ENCODE results near the gene SOX6. TPM values are rescaled to one million over a fixed set of nuclear protein-coding genes. Genes with fewer than 3 reads are reported as not detected.

Gene SOX6
- total and polyA plus RNA-seq, 12 donors: 0.80 to 43.0 (median 21.2) TPM

DNA sequence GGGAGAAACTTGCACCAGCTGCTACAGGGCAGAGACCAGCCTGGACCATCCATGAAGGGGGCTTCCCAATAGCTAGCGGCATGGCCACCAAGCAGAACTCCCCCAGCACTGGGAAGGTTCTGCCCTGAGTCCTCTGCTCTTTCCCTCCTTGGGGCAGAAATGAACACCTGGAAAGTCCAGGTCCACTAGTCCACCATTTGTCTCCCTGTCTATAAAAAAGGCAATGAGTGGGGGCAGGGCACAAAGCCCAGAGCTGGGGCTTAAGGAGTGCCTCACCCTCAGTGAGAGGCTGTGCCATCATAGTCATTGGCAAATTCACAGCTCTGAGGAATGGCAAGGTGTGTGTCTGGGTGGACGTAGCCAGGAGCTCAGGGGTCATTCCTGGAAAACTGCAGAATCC is 420.3 kb downstream of the SOX6 start:
- peaks cover 0 to 3% (median 0%) of the 10 kb centered on the region in 9 donors for H3K4me1 ChIP-seq
- WGBS, 2 donors: 94 to 95% methylated on average over 2 of the region's 2 CpGs
- TF ChIP-seq, protein P1, sequence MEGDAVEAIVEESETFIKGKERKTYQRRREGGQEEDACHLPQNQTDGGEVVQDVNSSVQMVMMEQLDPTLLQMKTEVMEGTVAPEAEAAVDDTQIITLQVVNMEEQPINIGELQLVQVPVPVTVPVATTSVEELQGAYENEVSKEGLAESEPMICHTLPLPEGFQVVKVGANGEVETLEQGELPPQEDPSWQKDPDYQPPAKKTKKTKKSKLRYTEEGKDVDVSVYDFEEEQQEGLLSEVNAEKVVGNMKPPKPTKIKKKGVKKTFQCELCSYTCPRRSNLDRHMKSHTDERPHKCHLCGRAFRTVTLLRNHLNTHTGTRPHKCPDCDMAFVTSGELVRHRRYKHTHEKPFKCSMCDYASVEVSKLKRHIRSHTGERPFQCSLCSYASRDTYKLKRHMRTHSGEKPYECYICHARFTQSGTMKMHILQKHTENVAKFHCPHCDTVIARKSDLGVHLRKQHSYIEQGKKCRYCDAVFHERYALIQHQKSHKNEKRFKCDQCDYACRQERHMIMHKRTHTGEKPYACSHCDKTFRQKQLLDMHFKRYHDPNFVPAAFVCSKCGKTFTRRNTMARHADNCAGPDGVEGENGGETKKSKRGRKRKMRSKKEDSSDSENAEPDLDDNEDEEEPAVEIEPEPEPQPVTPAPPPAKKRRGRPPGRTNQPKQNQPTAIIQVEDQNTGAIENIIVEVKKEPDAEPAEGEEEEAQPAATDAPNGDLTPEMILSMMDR (IDR thresholded peaks at IDR 0.05): no peak
- no peak overlapping the region for H3K4me3 ChIP-seq
- ATAC-seq (no peak), DNase-seq (no peak)
- H3K9me3 ChIP-seq: peaks cover 0 to 12% (median 0%) of the 10 kb centered on the region in 11 donors
- no peaks in the 10 kb centered on the region for H3K27me3 ChIP-seq
- H3K36me3 ChIP-seq: no peaks in the 10 kb centered on the region
- intact Hi-C loops (cut with DNase I): no loop called here
- H3K27ac ChIP-seq: no peak overlapping the region

DNA sequence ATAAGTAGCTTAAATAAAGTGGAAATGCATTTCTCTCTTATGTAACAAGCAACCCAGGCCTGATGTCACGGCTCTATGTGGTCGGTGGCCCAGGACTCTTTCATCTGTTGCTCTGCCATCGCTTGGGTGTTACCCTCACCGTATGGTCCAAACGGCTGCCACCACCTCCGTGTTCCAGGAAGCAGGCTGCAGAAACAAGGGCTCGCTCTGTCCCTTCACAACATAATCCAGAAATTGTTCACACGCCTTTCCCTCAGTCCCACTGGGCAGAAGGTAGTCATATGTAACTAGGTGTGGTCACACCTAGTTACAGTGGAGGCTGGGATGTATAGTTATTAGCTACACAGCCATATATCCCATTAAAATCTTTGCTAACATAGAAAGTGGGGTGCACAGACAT is 421.0 kb downstream of the SOX6 start:
- Histone ChIP-seq H3K9me3 (peaks cover 0 to 13% (median 0%) of the 10 kb centered on the region in 11 donors), H3K27me3 (no peaks in the 10 kb centered on the region), H3K4me3 (no peak overlapping the region), H3K36me3 (no peaks in the 10 kb centered on the region), H3K4me1 (no peaks in the 10 kb centered on the region), H3K27ac (no peak overlapping the region)
- intact Hi-C loops (cut with DNase I): no loop called here
- TF ChIP-seq, protein P1 (IDR thresholded peaks at IDR 0.05): no peak
- 94% methylated on average over 8 of the region's 8 CpGs for WGBS, 2 donors
- ATAC-seq: no peak
- no peak for DNase-seq

DNA sequence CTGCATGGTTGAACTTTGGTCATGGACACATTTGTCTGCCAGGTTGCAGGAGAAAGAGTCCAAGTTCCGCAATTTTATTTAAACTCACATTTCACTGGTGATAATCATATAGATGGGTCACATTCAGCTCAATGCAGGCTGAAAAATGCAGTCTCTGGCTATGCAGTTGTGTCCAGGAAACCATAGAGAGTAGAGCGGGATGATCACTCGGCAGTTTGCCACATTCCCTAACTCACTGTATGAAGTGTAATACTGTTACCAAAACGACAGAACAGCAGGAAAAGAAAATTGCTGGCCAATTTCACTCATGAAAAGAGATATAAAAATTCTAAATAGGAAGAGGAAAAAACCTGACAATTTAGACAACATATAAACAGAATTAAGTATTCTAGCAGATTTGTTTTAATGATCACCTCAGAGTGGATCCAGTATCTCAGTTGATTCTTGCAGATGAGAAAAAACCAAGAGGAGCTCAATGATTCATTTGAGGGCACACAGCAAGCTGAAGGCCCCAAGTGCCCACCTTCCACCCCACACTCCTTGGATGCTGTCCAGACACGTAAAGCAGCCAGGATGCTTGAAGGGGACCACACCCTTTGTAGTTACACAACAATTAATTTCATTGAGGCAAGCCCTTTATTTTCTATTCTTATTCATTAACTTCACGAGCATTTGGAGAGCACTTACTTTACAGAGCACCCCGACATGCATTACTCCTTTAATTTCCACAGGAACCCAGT is 422.3 kb downstream of the SOX6 start:
- WGBS, 2 donors: 67 to 78% methylated on average over 7 of the region's 7 CpGs
- no peak overlapping the region for H3K4me3 ChIP-seq
- H3K9me3 ChIP-seq: peaks cover 0 to 13% (median 0%) of the 10 kb centered on the region in 11 donors
- no peak overlapping the region for H3K27ac ChIP-seq
- DNase-seq: no peak
- H3K36me3 ChIP-seq: no peaks in the 10 kb centered on the region
- no peak for ATAC-seq
- no peaks in the 10 kb centered on the region for H3K4me1 ChIP-seq
- H3K27me3 ChIP-seq: no peaks in the 10 kb centered on the region
- TF ChIP-seq, protein P1 (IDR thresholded peaks at IDR 0.05): no peak
- intact Hi-C loops (cut with DNase I): no loop called here

DNA sequence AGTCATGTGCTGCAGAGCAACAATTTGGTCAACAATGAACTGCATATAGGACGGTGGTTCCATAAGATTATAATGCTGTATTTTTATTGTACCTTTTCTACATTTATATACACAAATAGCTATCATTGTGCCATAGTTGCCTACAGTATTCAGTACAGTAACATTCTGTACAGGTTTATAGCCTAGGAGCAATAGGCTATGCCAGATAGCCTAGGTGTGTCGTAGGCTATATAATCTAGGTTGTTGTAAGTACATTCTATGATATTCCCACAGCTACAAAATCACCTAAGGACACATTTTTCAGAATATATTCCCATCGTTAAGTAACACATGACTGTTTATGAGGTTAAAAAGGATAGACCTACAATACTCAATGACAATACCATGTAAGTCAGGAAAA is 423.9 kb downstream of the SOX6 start:
- 94 to 96% methylated on average over 3 of the region's 3 CpGs for WGBS, 2 donors
- intact Hi-C loops (cut with DNase I): no loop called here
- H3K36me3 ChIP-seq: no peaks in the 10 kb centered on the region
- H3K4me3 ChIP-seq: no peak overlapping the region
- H3K4me1 ChIP-seq: no peaks in the 10 kb centered on the region
- TF ChIP-seq, protein P1 (IDR thresholded peaks at IDR 0.05): no peak
- ATAC-seq (no peak), DNase-seq (no peak)
- H3K9me3 ChIP-seq: peaks cover 0 to 13% (median 0%) of the 10 kb centered on the region in 11 donors
- H3K27me3 ChIP-seq: no peaks in the 10 kb centered on the region
- no peak overlapping the region for H3K27ac ChIP-seq
